Measurements from ENCODE around the gene F2.

Gene F2

DNA sequence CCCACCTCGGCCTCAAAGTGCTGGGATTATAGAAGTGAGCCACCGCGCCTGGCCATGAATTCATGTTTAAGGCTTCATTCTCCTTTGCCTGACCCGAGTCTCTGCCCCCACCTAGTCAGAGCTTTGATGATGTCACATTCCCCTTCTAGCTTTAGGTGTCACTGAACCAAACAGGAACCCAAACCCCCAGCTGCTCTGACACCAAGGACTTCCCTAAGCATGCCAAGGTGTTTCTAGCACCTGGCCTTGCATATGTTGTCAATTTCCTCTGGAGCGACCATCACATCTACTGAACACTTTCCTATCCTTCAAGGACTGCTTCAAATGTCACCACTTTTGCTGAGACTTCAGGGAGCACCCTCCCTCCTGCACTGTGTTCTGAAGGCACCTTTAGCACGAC lies 2.3 kb downstream of the F2 start:
- TF ChIP-seq, protein P1, sequence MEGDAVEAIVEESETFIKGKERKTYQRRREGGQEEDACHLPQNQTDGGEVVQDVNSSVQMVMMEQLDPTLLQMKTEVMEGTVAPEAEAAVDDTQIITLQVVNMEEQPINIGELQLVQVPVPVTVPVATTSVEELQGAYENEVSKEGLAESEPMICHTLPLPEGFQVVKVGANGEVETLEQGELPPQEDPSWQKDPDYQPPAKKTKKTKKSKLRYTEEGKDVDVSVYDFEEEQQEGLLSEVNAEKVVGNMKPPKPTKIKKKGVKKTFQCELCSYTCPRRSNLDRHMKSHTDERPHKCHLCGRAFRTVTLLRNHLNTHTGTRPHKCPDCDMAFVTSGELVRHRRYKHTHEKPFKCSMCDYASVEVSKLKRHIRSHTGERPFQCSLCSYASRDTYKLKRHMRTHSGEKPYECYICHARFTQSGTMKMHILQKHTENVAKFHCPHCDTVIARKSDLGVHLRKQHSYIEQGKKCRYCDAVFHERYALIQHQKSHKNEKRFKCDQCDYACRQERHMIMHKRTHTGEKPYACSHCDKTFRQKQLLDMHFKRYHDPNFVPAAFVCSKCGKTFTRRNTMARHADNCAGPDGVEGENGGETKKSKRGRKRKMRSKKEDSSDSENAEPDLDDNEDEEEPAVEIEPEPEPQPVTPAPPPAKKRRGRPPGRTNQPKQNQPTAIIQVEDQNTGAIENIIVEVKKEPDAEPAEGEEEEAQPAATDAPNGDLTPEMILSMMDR (IDR thresholded peaks at IDR 0.05; ENCODE audit: extremely low read depth, missing control alignments): no peak
- no peak for DNase-seq (ENCODE audit: low spot score)

DNA sequence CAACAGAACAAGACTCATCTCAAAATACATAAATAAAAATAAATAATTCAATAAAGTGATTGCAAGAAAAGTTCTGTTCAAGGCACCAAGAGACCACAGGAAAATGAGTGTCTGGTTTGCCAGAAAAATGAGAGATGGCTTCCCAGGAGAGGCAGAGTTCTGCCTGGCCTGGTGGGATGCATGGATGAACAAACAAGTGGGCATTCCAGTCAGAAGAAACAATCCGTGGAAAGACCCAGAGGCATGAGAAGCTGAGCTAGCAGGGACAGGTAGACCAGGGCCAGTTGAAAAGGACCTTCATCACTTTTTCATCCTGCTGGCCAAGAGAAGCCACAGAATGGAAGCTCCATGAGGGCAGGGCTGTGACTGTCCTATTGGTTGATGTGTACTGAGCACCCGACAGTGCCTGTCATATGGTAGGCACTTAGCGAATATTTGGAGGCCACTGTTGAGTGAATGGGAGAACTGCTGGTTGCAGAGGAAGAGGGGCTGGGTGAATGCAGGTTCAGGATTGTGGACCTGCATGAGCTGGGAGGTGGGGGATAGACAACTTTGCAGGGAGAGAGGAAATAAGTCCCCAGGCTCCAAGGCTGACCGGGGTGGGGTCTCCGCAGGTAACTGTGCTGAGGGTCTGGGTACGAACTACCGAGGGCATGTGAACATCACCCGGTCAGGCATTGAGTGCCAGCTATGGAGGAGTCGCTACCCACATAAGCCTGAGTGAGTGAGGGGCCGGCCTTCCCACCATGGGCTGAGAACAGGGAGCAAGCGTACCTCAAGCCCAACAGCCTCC lies 3.7 kb downstream of the F2 start:
- no peak for DNase-seq (ENCODE audit: low spot score)
- TF ChIP-seq, protein P1 (IDR thresholded peaks at IDR 0.05; ENCODE audit: extremely low read depth, missing control alignments): no peak

DNA sequence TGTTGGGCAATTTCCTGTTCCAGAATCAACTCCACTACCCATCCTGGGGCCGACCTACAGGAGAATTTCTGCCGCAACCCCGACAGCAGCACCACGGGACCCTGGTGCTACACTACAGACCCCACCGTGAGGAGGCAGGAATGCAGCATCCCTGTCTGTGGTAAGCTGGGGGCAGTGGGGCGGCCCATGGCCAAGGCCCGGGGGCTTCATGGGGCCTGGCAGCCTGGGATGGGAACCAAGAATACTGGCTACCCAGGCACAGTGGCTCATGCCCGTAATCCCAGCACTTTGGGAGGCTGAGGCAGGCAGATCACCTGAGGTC lies 4.3 kb downstream of the F2 start:
- no peak for DNase-seq (ENCODE audit: low spot score)
- TF ChIP-seq, protein P1 (IDR thresholded peaks at IDR 0.05; ENCODE audit: extremely low read depth, missing control alignments): no peak

- TF ChIP-seq, protein P1 (IDR thresholded peaks at IDR 0.05; ENCODE audit: extremely low read depth, missing control alignments): no peak
These were observed 5.1 kb downstream of the F2 start for GRCh38 chr11:46724088-46724487.

DNA sequence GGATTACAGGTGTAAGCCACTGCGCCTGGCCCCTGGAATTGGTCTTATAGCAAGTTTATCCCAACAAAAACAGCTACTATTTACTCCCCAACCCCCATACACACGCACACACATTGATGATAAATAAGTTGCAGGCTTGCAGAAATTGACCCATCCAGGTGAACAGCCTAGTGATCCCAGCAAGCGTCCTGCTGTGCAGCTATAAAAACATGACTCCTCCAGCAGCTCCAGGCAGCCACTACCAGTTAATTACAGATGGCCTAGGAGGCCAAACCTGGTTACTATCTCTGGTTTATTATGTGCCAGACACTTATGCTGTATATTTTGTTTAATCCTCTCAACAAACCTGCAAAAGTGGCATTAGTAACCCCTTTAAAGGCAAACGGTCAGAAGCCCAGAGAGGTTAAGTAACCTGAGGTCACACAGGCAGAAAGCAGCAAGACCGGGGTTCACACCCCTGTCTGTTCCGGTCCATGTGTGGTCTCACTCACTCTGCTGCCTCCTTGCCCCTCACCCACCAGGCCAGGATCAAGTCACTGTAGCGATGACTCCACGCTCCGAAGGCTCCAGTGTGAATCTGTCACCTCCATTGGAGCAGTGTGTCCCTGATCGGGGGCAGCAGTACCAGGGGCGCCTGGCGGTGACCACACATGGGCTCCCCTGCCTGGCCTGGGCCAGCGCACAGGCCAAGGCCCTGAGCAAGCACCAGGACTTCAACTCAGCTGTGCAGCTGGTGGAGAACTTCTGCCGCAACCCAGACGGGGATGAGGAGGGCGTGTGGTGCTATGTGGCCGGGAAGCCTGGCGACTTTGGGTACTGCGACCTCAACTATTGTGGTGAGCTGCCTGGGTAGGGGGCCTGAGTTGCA lies 6.6 kb downstream of the F2 start:
- DNase-seq (ENCODE audit: low spot score): no peak
- TF ChIP-seq, protein P1 (IDR thresholded peaks at IDR 0.05; ENCODE audit: extremely low read depth, missing control alignments): no peak

More at GRCh38 chr11:46724088-46724487, 5.1 kb downstream of the F2 start:
- no peak for DNase-seq (ENCODE audit: low spot score)

- TF ChIP-seq, protein P1 (IDR thresholded peaks at IDR 0.05; ENCODE audit: extremely low read depth, missing control alignments): no peak
- no peak for DNase-seq (ENCODE audit: low spot score)
These were observed 7.3 kb downstream of the F2 start for GRCh38 chr11:46726206-46726862.

Data from GM20000 (cell line).